Effector memory CD4-positive, alpha-beta T cell (primary cell): Measurements from ENCODE around the gene ZNF154.
A peak's percentile ranks its signal among the peaks of the same experiment; 100 is the strongest.

Experiments
- DNase-seq, 3 donors: peaks; one replicate each; pipeline ENCODE4 v3.0.0-alpha.2; 2020
- H3K27ac ChIP-seq: 2 replicates; pipeline ENCODE4 v1.7.0; 2013; ENCODE audit warnings: mild to moderate bottlenecking, low read length, moderate library complexity; ENCODE audit not compliant: insufficient read depth, poor library complexity, severe bottlenecking
- H3K27me3 ChIP-seq: replicated peaks from 2 replicates; pipeline ENCODE4 v1.7.0; 2013; ENCODE audit warnings: mild to moderate bottlenecking, low read length; ENCODE audit not compliant: insufficient read depth, control insufficient read depth, poor library complexity, severe bottlenecking
- H3K36me3 ChIP-seq: 2 replicates; pipeline ENCODE4 v1.7.0; 2013; ENCODE audit warnings: mild to moderate bottlenecking, low read length, moderate library complexity; ENCODE audit not compliant: control insufficient read depth, insufficient read depth
- H3K4me1 ChIP-seq: 2 replicates; pipeline ENCODE4 v1.7.0; 2013; ENCODE audit warnings: low read length, mild to moderate bottlenecking; ENCODE audit not compliant: control insufficient read depth, insufficient read depth, poor library complexity, severe bottlenecking
- H3K4me3 ChIP-seq: 2 replicates; pipeline ENCODE4 v1.7.0; 2013; ENCODE audit warnings: low read length, low read depth, mild to moderate bottlenecking; ENCODE audit not compliant: insufficient read depth, poor library complexity, severe bottlenecking
- H3K9me3 ChIP-seq: 2 replicates; pipeline ENCODE4 v1.7.0; 2013; ENCODE audit warnings: mild to moderate bottlenecking, low read length, moderate library complexity; ENCODE audit not compliant: control insufficient read depth

Gene ZNF154

GRCh38 chr19:57686727-57687126, 22.3 kb downstream of the ZNF154 start:
- Histone ChIP-seq H3K4me3 (no peak overlapping the region), H3K27me3 (no peaks in the 10 kb centered on the region), H3K36me3 (peaks cover 44% of the 10 kb centered on the region), H3K4me1 (peaks cover 7% of the 10 kb centered on the region), H3K9me3 (peaks cover 64% of the 10 kb centered on the region), H3K27ac (no peak overlapping the region)
- no peak for DNase-seq

- no peak for DNase-seq
- Histone ChIP-seq H3K4me3 (peak overlapping the region; percentile 95), H3K9me3 (peaks cover 33% of the 10 kb centered on the region)
Measured at GRCh38 chr19:57682226-57682766, 26.7 kb downstream of the ZNF154 start.

GRCh38 chr19:57675881-57676280, 33.1 kb downstream of the ZNF154 start:
- DNase-seq = no peak
- Histone ChIP-seq H3K9me3 (no peaks in the 10 kb centered on the region), H3K4me3 (no peak overlapping the region), H3K4me1 (no peaks in the 10 kb centered on the region), H3K27ac (no peak overlapping the region), H3K36me3 (no peaks in the 10 kb centered on the region), H3K27me3 (no peaks in the 10 kb centered on the region)

More at GRCh38 chr19:57682226-57682766, 26.7 kb downstream of the ZNF154 start:
- Histone ChIP-seq H3K27me3 (no peaks in the 10 kb centered on the region), H3K36me3 (peaks cover 38% of the 10 kb centered on the region), H3K27ac (peak overlapping the region; percentile 57), H3K4me1 (peaks cover 7% of the 10 kb centered on the region)

GRCh38 chr19:57672466-57672865, 36.5 kb downstream of the ZNF154 start:
- H3K27ac ChIP-seq = no peak overlapping the region
- DNase-seq = no peak
- no peak overlapping the region for H3K4me3 ChIP-seq
- H3K9me3 ChIP-seq = no peaks in the 10 kb centered on the region
- H3K4me1 ChIP-seq = no peaks in the 10 kb centered on the region
- no peaks in the 10 kb centered on the region for H3K36me3 ChIP-seq
- H3K27me3 ChIP-seq = no peaks in the 10 kb centered on the region

- Histone ChIP-seq H3K36me3 (no peaks in the 10 kb centered on the region), H3K4me3 (no peak overlapping the region), H3K9me3 (no peaks in the 10 kb centered on the region), H3K27me3 (no peaks in the 10 kb centered on the region), H3K27ac (no peak overlapping the region), H3K4me1 (no peaks in the 10 kb centered on the region)
- no peak for DNase-seq
Measured at GRCh38 chr19:57671124-57671895, 37.7 kb downstream of the ZNF154 start.

- H3K4me1 ChIP-seq = peaks cover 2% of the 10 kb centered on the region
- H3K9me3 ChIP-seq = no peaks in the 10 kb centered on the region
- H3K36me3 ChIP-seq = no peaks in the 10 kb centered on the region
- no peak within 1 kb of the TSS for H3K27ac ChIP-seq
- H3K4me3 ChIP-seq = no peak within 1 kb of the TSS
- peaks cover 12% of the 10 kb centered on the region for H3K27me3 ChIP-seq
- DNase-seq = no peak
Measured at GRCh38 chr19:57668635-57669034, 40.4 kb downstream of the ZNF154 start, which contains the start of gene ZSCAN4. Gene ZSCAN4, plus strand, starts transcription at chr19:57668935. Its CDS starts 7,211 bp downstream, at chr19:57676146.

GRCh38 chr19:57667228-57667627, 41.8 kb downstream of the ZNF154 start:
- Histone ChIP-seq H3K36me3 (no peaks in the 10 kb centered on the region), H3K9me3 (no peaks in the 10 kb centered on the region), H3K4me1 (peaks cover 3% of the 10 kb centered on the region), H3K4me3 (no peak overlapping the region), H3K27ac (no peak overlapping the region), H3K27me3 (peaks cover 16% of the 10 kb centered on the region)
- DNase-seq = no peak

GRCh38 chr19:57665261-57665806, 43.7 kb downstream of the ZNF154 start:
- Histone ChIP-seq H3K4me1 (peaks cover 3% of the 10 kb centered on the region), H3K9me3 (no peaks in the 10 kb centered on the region)

GRCh38 chr19:57664269-57665127, 44.5 kb downstream of the ZNF154 start:
- Histone ChIP-seq H3K4me3 (peak overlapping the region; percentile 40), H3K27me3 (peaks cover 16% of the 10 kb centered on the region)

More at GRCh38 chr19:57665261-57665806, 43.7 kb downstream of the ZNF154 start:
- Histone ChIP-seq H3K27me3 (peaks cover 16% of the 10 kb centered on the region), H3K27ac (no peak overlapping the region), H3K4me3 (no peak overlapping the region), H3K36me3 (no peaks in the 10 kb centered on the region)
- DNase-seq = no peak

More at GRCh38 chr19:57664269-57665127, 44.5 kb downstream of the ZNF154 start:
- Histone ChIP-seq H3K36me3 (no peaks in the 10 kb centered on the region), H3K4me1 (peaks cover 3% of the 10 kb centered on the region), H3K9me3 (no peaks in the 10 kb centered on the region), H3K27ac (no peak overlapping the region)
- DNase-seq = no peak
